ENCODE measurements around the gene PEX16.
A peak's percentile ranks its signal among the peaks of the same experiment; 100 is the strongest.

Gene PEX16

GRCh38 chr11:45887587-45887986 lies 30.1 kb downstream of the PEX16 start:
- Histone ChIP-seq H3K23ac (ENCODE audit: low read length) (no peak overlapping the region), H4K8ac (ENCODE audit: low read depth, low read length) (no peak overlapping the region), H4K91ac (ENCODE audit: low read depth, low read length) (no peak overlapping the region), H3K4me1 (ENCODE audit: control insufficient read depth in 1 of 2, insufficient read depth in 2 of 2, low read length in 2 of 2) (peaks cover 4 to 7% of the 10 kb centered on the region in 2 experiments), H3K36me3 (ENCODE audit: control insufficient read depth in 1 of 2, insufficient read depth in 2 of 2, low read length in 2 of 2) (no peaks in the 10 kb centered on the region), H3K4me3 (ENCODE audit: low read depth, low read length) (no peak overlapping the region), H4K12ac (ENCODE audit: low read depth, low read length) (no peak overlapping the region), H3K18ac (ENCODE audit: low read length) (no peak overlapping the region), H2AFZ (ENCODE audit: insufficient read depth, low read length, poor library complexity) (no peak overlapping the region), H2BK120ac (ENCODE audit: insufficient read depth, low read length, poor library complexity) (no peak overlapping the region), H2BK12ac (ENCODE audit: low read length) (no peak overlapping the region), H3K27ac (ENCODE audit: low read depth, low read length) (no peak overlapping the region), H3K9ac (ENCODE audit: low read length) (no peak overlapping the region), H3K14ac (ENCODE audit: low read length) (no peak overlapping the region), H3K4me2 (ENCODE audit: low read length) (no peak overlapping the region), H3K79me1 (ENCODE audit: low read length) (no peaks in the 10 kb centered on the region), H2BK5ac (ENCODE audit: low read depth, low read length, poor library complexity) (no peak overlapping the region), H2AK5ac (ENCODE audit: low read length) (no peak overlapping the region), H3K27me3 (ENCODE audit: insufficient read depth, low read length) (peaks cover 9% of the 10 kb centered on the region), H3K79me2 (ENCODE audit: control insufficient read depth, insufficient read depth, low read length, poor library complexity) (no peaks in the 10 kb centered on the region), H3K4ac (ENCODE audit: low read depth, low read length) (no peak overlapping the region), H3K9me3 (ENCODE audit: insufficient read depth, low read depth, low read length) (peaks cover 4% of the 10 kb centered on the region)
- DNase-seq, result no peak
- WGBS (ENCODE audit: extremely low coverage, insufficient coverage, insufficient read length), result no CpG with 5 or more reads among the region's 10 CpGs

- H4K8ac ChIP-seq (ENCODE audit: low read depth, low read length), result no peak overlapping the region
- H2AFZ ChIP-seq (ENCODE audit: insufficient read depth, low read length, poor library complexity), result no peak overlapping the region
- no CpG with 5 or more reads among the region's 4 CpGs for WGBS (ENCODE audit: extremely low coverage, insufficient coverage, insufficient read length)
- H3K18ac ChIP-seq (ENCODE audit: low read length), result no peak overlapping the region
- H2BK12ac ChIP-seq (ENCODE audit: low read length), result no peak overlapping the region
- H3K36me3 ChIP-seq (ENCODE audit: control insufficient read depth in 1 of 2, insufficient read depth in 2 of 2, low read length in 2 of 2), result peaks cover 0 to 1% of the 10 kb centered on the region in 2 experiments
- no peak overlapping the region for H2BK5ac ChIP-seq (ENCODE audit: low read depth, low read length, poor library complexity)
- H3K9ac ChIP-seq (ENCODE audit: low read length), result no peak overlapping the region
- H3K4me3 ChIP-seq (ENCODE audit: low read depth, low read length), result no peak overlapping the region
- no peak overlapping the region for H3K4ac ChIP-seq (ENCODE audit: low read depth, low read length)
- H2BK120ac ChIP-seq (ENCODE audit: insufficient read depth, low read length, poor library complexity), result no peak overlapping the region
- H3K9me3 ChIP-seq (ENCODE audit: insufficient read depth, low read depth, low read length), result peaks cover 4% of the 10 kb centered on the region
- H3K27ac ChIP-seq (ENCODE audit: low read depth, low read length), result no peak overlapping the region
- H4K12ac ChIP-seq (ENCODE audit: low read depth, low read length), result no peak overlapping the region
- H3K79me1 ChIP-seq (ENCODE audit: low read length), result no peaks in the 10 kb centered on the region
- no peak for DNase-seq
- H3K14ac ChIP-seq (ENCODE audit: low read length), result no peak overlapping the region
- peaks cover 9% of the 10 kb centered on the region for H3K27me3 ChIP-seq (ENCODE audit: insufficient read depth, low read length)
- H3K4me2 ChIP-seq (ENCODE audit: low read length), result no peak overlapping the region
- H3K79me2 ChIP-seq (ENCODE audit: control insufficient read depth, insufficient read depth, low read length, poor library complexity), result no peaks in the 10 kb centered on the region
- no peak overlapping the region for H2AK5ac ChIP-seq (ENCODE audit: low read length)
- no peak overlapping the region for H4K91ac ChIP-seq (ENCODE audit: low read depth, low read length)
- H3K23ac ChIP-seq (ENCODE audit: low read length), result no peak overlapping the region
- H3K4me1 ChIP-seq (ENCODE audit: control insufficient read depth in 1 of 2, insufficient read depth in 2 of 2, low read length in 2 of 2), result peaks cover 4 to 7% of the 10 kb centered on the region in 2 experiments
Measured at GRCh38 chr11:45886816-45887520, 30.7 kb downstream of the PEX16 start.

DNA sequence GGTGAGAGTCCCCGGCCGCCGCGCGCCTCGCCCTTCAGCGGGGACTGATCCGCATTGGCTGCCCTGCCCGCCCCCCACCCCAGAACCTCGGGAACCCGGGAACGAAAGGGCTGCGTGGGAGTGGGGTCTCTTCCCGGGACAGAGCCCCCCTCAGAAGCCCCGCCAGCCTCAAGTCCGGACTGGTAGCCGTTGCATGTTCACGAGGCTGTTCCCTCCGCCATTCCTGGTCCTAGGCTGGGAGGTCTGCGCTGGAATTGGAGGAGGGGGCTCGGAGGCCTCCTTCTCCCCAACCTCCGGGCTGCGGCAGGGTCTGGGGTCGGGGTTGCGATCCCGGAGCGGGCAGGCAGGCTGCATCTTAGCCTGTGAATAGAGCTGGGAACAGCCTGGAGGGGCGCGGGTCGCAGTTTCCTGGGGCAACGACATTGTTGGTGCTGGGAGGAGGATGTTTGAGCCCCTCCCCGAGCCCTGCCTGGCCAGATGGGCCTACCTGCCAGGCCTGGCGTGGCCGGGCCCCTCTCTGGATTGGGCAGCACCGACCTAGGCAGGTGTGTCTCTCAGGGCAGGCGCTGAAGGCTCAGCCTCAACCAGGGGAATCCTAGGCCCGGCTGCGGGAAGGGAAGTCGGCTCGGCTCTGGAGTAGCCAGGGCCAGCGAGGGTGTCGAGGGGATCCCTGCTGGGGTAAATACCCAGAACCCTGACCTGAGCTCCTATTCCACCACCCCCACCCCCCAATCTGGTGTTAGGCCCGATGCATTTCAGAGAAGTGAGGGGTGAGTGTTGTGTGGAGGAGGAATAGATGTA lies 31.6 kb downstream of the PEX16 start:
- DNase-seq, result no peak
- H3K79me2 ChIP-seq (ENCODE audit: control insufficient read depth, insufficient read depth, low read length, poor library complexity), result no peaks in the 10 kb centered on the region
- H4K12ac ChIP-seq (ENCODE audit: low read depth, low read length), result no peak overlapping the region
- no peak overlapping the region for H2BK120ac ChIP-seq (ENCODE audit: insufficient read depth, low read length, poor library complexity)
- H3K4ac ChIP-seq (ENCODE audit: low read depth, low read length), result no peak overlapping the region
- peaks cover 9% of the 10 kb centered on the region for H3K27me3 ChIP-seq (ENCODE audit: insufficient read depth, low read length)
- no peak overlapping the region for H4K91ac ChIP-seq (ENCODE audit: low read depth, low read length)
- H2AFZ ChIP-seq (ENCODE audit: insufficient read depth, low read length, poor library complexity), result no peak overlapping the region
- no CpG with 5 or more reads among the region's 43 CpGs for WGBS (ENCODE audit: extremely low coverage, insufficient coverage, insufficient read length)
- peaks cover 4 to 7% of the 10 kb centered on the region in 2 experiments for H3K4me1 ChIP-seq (ENCODE audit: control insufficient read depth in 1 of 2, insufficient read depth in 2 of 2, low read length in 2 of 2)
- H4K8ac ChIP-seq (ENCODE audit: low read depth, low read length), result no peak overlapping the region
- peak overlapping the region; percentile 90 for H3K4me2 ChIP-seq (ENCODE audit: low read length)
- no peak overlapping the region for H3K23ac ChIP-seq (ENCODE audit: low read length)
- H2BK5ac ChIP-seq (ENCODE audit: low read depth, low read length, poor library complexity), result no peak overlapping the region
- H3K18ac ChIP-seq (ENCODE audit: low read length), result no peak overlapping the region
- H3K9ac ChIP-seq (ENCODE audit: low read length), result no peak overlapping the region
- no peak overlapping the region for H3K14ac ChIP-seq (ENCODE audit: low read length)
- no peaks in the 10 kb centered on the region for H3K79me1 ChIP-seq (ENCODE audit: low read length)
- H3K27ac ChIP-seq (ENCODE audit: low read depth, low read length), result no peak overlapping the region
- peaks cover 1 to 7% of the 10 kb centered on the region in 2 experiments for H3K36me3 ChIP-seq (ENCODE audit: control insufficient read depth in 1 of 2, insufficient read depth in 2 of 2, low read length in 2 of 2)
- peak overlapping the region; percentile 74 for H3K4me3 ChIP-seq (ENCODE audit: low read depth, low read length)
- no peak overlapping the region for H2AK5ac ChIP-seq (ENCODE audit: low read length)
- no peak overlapping the region for H2BK12ac ChIP-seq (ENCODE audit: low read length)
- H3K9me3 ChIP-seq (ENCODE audit: insufficient read depth, low read depth, low read length), result peaks cover 4% of the 10 kb centered on the region

GRCh38 chr11:45885274-45885920 lies 32.3 kb downstream of the PEX16 start, which contains the start of gene MAPK8IP1:
Gene MAPK8IP1, plus strand, starts transcription at chr11:45885651. Its CDS starts 170 bp downstream, at chr11:45885821.
- peak within 1 kb of the TSS; percentile 90 for H3K4me2 ChIP-seq (ENCODE audit: low read length)
- WGBS (ENCODE audit: extremely low coverage, insufficient coverage, insufficient read length), result no CpG with 5 or more reads among the region's 73 CpGs
- H2AFZ ChIP-seq (ENCODE audit: insufficient read depth, low read length, poor library complexity), result no peak within 1 kb of the TSS
- H3K27ac ChIP-seq (ENCODE audit: low read depth, low read length), result no peak within 1 kb of the TSS
- H2AK5ac ChIP-seq (ENCODE audit: low read length), result no peak within 1 kb of the TSS
- peak in 1 of 2 donors; percentile 57 for DNase-seq
- H3K79me2 ChIP-seq (ENCODE audit: control insufficient read depth, insufficient read depth, low read length, poor library complexity), result no peaks in the 10 kb centered on the region
- peaks cover 4 to 7% of the 10 kb centered on the region in 2 experiments for H3K4me1 ChIP-seq (ENCODE audit: control insufficient read depth in 1 of 2, insufficient read depth in 2 of 2, low read length in 2 of 2)
- no peak within 1 kb of the TSS for H4K12ac ChIP-seq (ENCODE audit: low read depth, low read length)
- no peak within 1 kb of the TSS for H3K9ac ChIP-seq (ENCODE audit: low read length)
- H2BK12ac ChIP-seq (ENCODE audit: low read length), result no peak within 1 kb of the TSS
- H4K91ac ChIP-seq (ENCODE audit: low read depth, low read length), result no peak within 1 kb of the TSS
- no peak within 1 kb of the TSS for H2BK120ac ChIP-seq (ENCODE audit: insufficient read depth, low read length, poor library complexity)
- no peak within 1 kb of the TSS for H4K8ac ChIP-seq (ENCODE audit: low read depth, low read length)
- no peak within 1 kb of the TSS for H2BK5ac ChIP-seq (ENCODE audit: low read depth, low read length, poor library complexity)
- H3K79me1 ChIP-seq (ENCODE audit: low read length), result no peaks in the 10 kb centered on the region
- H3K23ac ChIP-seq (ENCODE audit: low read length), result no peak within 1 kb of the TSS
- H3K18ac ChIP-seq (ENCODE audit: low read length), result no peak within 1 kb of the TSS
- peak within 1 kb of the TSS; percentile 74 for H3K4me3 ChIP-seq (ENCODE audit: low read depth, low read length)
- no peak within 1 kb of the TSS for H3K4ac ChIP-seq (ENCODE audit: low read depth, low read length)
- H3K27me3 ChIP-seq (ENCODE audit: insufficient read depth, low read length), result peaks cover 9% of the 10 kb centered on the region
- peaks cover 2% of the 10 kb centered on the region for H3K9me3 ChIP-seq (ENCODE audit: insufficient read depth, low read depth, low read length)
- no peak within 1 kb of the TSS for H3K14ac ChIP-seq (ENCODE audit: low read length)
- H3K36me3 ChIP-seq (ENCODE audit: control insufficient read depth in 1 of 2, insufficient read depth in 2 of 2, low read length in 2 of 2), result peaks cover 4 to 14% of the 10 kb centered on the region in 2 experiments
